ENCODE measurements around the gene GID8.

The GID8 gene

GRCh38 chr20:62991863-62992262 lies 53.9 kb downstream of the GID8 start:
- H3K4me1 ChIP-seq (ENCODE audit: control insufficient read depth, insufficient read depth, low read length), result no peaks in the 10 kb centered on the region
- H3K9ac ChIP-seq (ENCODE audit: low read depth, low read length), result no peak overlapping the region
- no peak overlapping the region for H3K4me2 ChIP-seq (ENCODE audit: low read length)
- H3K27me3 ChIP-seq (ENCODE audit: control insufficient read depth, insufficient read depth, low read length), result peaks cover 72% of the 10 kb centered on the region
- H3K4me3 ChIP-seq (ENCODE audit: low read length), result no peak overlapping the region
- no peaks in the 10 kb centered on the region for H3K36me3 ChIP-seq (ENCODE audit: insufficient read depth, low read length)
- no peaks in the 10 kb centered on the region for H3K9me3 ChIP-seq (replicated peaks; ENCODE audit: low read length)

GRCh38 chr20:62993856-62994494 lies 56.0 kb downstream of the GID8 start:
- Histone ChIP-seq H3K4me3 (ENCODE audit: low read length) (no peak overlapping the region), H3K36me3 (ENCODE audit: insufficient read depth, low read length) (no peaks in the 10 kb centered on the region), H3K27me3 (ENCODE audit: control insufficient read depth, insufficient read depth, low read length) (peaks cover 79% of the 10 kb centered on the region), H3K9ac (ENCODE audit: low read depth, low read length) (no peak overlapping the region), H3K4me1 (ENCODE audit: control insufficient read depth, insufficient read depth, low read length) (no peaks in the 10 kb centered on the region), H3K9me3 (replicated peaks; ENCODE audit: low read length) (no peaks in the 10 kb centered on the region), H3K4me2 (ENCODE audit: low read length) (no peak overlapping the region)

- H3K27me3 ChIP-seq (ENCODE audit: control insufficient read depth, insufficient read depth, low read length), result peaks cover 81% of the 10 kb centered on the region
- H3K4me1 ChIP-seq (ENCODE audit: control insufficient read depth, insufficient read depth, low read length), result no peaks in the 10 kb centered on the region
- H3K9ac ChIP-seq (ENCODE audit: low read depth, low read length), result no peak overlapping the region
- H3K4me2 ChIP-seq (ENCODE audit: low read length), result no peak overlapping the region
- H3K4me3 ChIP-seq (ENCODE audit: low read length), result no peak overlapping the region
- H3K9me3 ChIP-seq (replicated peaks; ENCODE audit: low read length), result no peaks in the 10 kb centered on the region
- no peaks in the 10 kb centered on the region for H3K36me3 ChIP-seq (ENCODE audit: insufficient read depth, low read length)
Measured at GRCh38 chr20:62994869-62995281, 56.9 kb downstream of the GID8 start.

- H3K36me3 ChIP-seq (ENCODE audit: insufficient read depth, low read length), result no peaks in the 10 kb centered on the region
- no peak overlapping the region for H3K4me3 ChIP-seq (ENCODE audit: low read length)
- no peaks in the 10 kb centered on the region for H3K9me3 ChIP-seq (replicated peaks; ENCODE audit: low read length)
- no peak overlapping the region for H3K9ac ChIP-seq (ENCODE audit: low read depth, low read length)
- peaks cover 83% of the 10 kb centered on the region for H3K27me3 ChIP-seq (ENCODE audit: control insufficient read depth, insufficient read depth, low read length)
- no peak overlapping the region for H3K4me2 ChIP-seq (ENCODE audit: low read length)
- H3K4me1 ChIP-seq (ENCODE audit: control insufficient read depth, insufficient read depth, low read length), result no peaks in the 10 kb centered on the region
Measured at GRCh38 chr20:62995481-62995880, 57.5 kb downstream of the GID8 start.

- Histone ChIP-seq H3K9ac (ENCODE audit: low read depth, low read length) (no peak overlapping the region), H3K4me2 (ENCODE audit: low read length) (no peak overlapping the region), H3K4me3 (ENCODE audit: low read length) (no peak overlapping the region), H3K9me3 (replicated peaks; ENCODE audit: low read length) (no peaks in the 10 kb centered on the region), H3K4me1 (ENCODE audit: control insufficient read depth, insufficient read depth, low read length) (no peaks in the 10 kb centered on the region), H3K36me3 (ENCODE audit: insufficient read depth, low read length) (no peaks in the 10 kb centered on the region), H3K27me3 (ENCODE audit: control insufficient read depth, insufficient read depth, low read length) (peaks cover 83% of the 10 kb centered on the region)
Measured at GRCh38 chr20:62995898-62996595, 58.1 kb downstream of the GID8 start.

- no peak overlapping the region for H3K4me3 ChIP-seq (ENCODE audit: low read length)
- no peak overlapping the region for H3K9ac ChIP-seq (ENCODE audit: low read depth, low read length)
- no peaks in the 10 kb centered on the region for H3K36me3 ChIP-seq (ENCODE audit: insufficient read depth, low read length)
- no peaks in the 10 kb centered on the region for H3K4me1 ChIP-seq (ENCODE audit: control insufficient read depth, insufficient read depth, low read length)
- H3K9me3 ChIP-seq (replicated peaks; ENCODE audit: low read length), result no peaks in the 10 kb centered on the region
- H3K27me3 ChIP-seq (ENCODE audit: control insufficient read depth, insufficient read depth, low read length), result peaks cover 82% of the 10 kb centered on the region
- no peak overlapping the region for H3K4me2 ChIP-seq (ENCODE audit: low read length)
Measured at GRCh38 chr20:62996596-62996982, 58.6 kb downstream of the GID8 start.

- peaks cover 82% of the 10 kb centered on the region for H3K27me3 ChIP-seq (ENCODE audit: control insufficient read depth, insufficient read depth, low read length)
- H3K9ac ChIP-seq (ENCODE audit: low read depth, low read length), result no peak overlapping the region
- no peaks in the 10 kb centered on the region for H3K36me3 ChIP-seq (ENCODE audit: insufficient read depth, low read length)
- H3K4me3 ChIP-seq (ENCODE audit: low read length), result no peak overlapping the region
- H3K9me3 ChIP-seq (replicated peaks; ENCODE audit: low read length), result no peaks in the 10 kb centered on the region
- H3K4me2 ChIP-seq (ENCODE audit: low read length), result no peak overlapping the region
- H3K4me1 ChIP-seq (ENCODE audit: control insufficient read depth, insufficient read depth, low read length), result no peaks in the 10 kb centered on the region
Measured at GRCh38 chr20:62997417-62998035, 59.6 kb downstream of the GID8 start.

Data from skeletal muscle satellite cell (primary cell).